Measurements from ENCODE around the gene RASA3.
"Not testable (repeated sequence)": the region's sequence is repeated elsewhere in the genome, so short reads cannot be mapped to it uniquely, and the experiment has no call there.

The RASA3 gene

GRCh38 chr13:114103801-114104654 is 28.4 kb downstream of the RASA3 start:
- no peak overlapping the region for H3K4me3 ChIP-seq
- no peak overlapping the region for H3K27ac ChIP-seq
- DNase-seq (ENCODE audit: low spot score): no peak
- no peak for TF ChIP-seq CTCF (IDR thresholded peaks at IDR 0.05)

GRCh38 chr13:114103289-114103621 is 29.2 kb downstream of the RASA3 start:
- not testable (repeated sequence) for DNase-seq (ENCODE audit: low spot score); H3K27ac ChIP-seq; H3K4me3 ChIP-seq

- TF ChIP-seq CTCF (IDR thresholded peaks at IDR 0.05): no peak
- no peak for DNase-seq (ENCODE audit: low spot score)
- Histone ChIP-seq H3K27ac (no peak overlapping the region), H3K4me3 (no peak overlapping the region)
Measured at GRCh38 chr13:114102521-114103288, 29.7 kb downstream of the RASA3 start.

GRCh38 chr13:114102131-114102520 is 30.3 kb downstream of the RASA3 start:
- H3K27ac ChIP-seq: peak overlapping the region in 1 of 2 donors; percentile 83
- DNase-seq (ENCODE audit: low spot score): no peak
- H3K4me3 ChIP-seq: no peak overlapping the region
- no peak for TF ChIP-seq CTCF (IDR thresholded peaks at IDR 0.05)

GRCh38 chr13:114101358-114102130 is 30.9 kb downstream of the RASA3 start:
- H3K27ac ChIP-seq: peak overlapping the region; percentile 38 to 83

GRCh38 chr13:114100446-114101357 is 31.7 kb downstream of the RASA3 start:
- Histone ChIP-seq H3K4me3 (peak overlapping the region; percentile 0), H3K27ac (peak overlapping the region; percentile 38 to 83)
- DNase-seq (ENCODE audit: low spot score): no peak
- TF ChIP-seq CTCF (IDR thresholded peaks at IDR 0.05): no peak

More at GRCh38 chr13:114101358-114102130, 30.9 kb downstream of the RASA3 start:
- H3K4me3 ChIP-seq: peak overlapping the region; percentile 0
- DNase-seq (ENCODE audit: low spot score): no peak
- no peak for TF ChIP-seq CTCF (IDR thresholded peaks at IDR 0.05)
